Measurements from ENCODE around the gene ROPN1B. TPM values are rescaled to one million over a fixed set of nuclear protein-coding genes. Genes with fewer than 3 reads are reported as not detected.
A peak's percentile ranks its signal among the peaks of the same experiment; 100 is the strongest.
"Not testable (repeated sequence)": the region's sequence is repeated elsewhere in the genome, so short reads cannot be mapped to it uniquely, and the experiment has no call there.

The ROPN1B gene
- total RNA-seq, 1 donor from 2014 or later, result not detected

DNA sequence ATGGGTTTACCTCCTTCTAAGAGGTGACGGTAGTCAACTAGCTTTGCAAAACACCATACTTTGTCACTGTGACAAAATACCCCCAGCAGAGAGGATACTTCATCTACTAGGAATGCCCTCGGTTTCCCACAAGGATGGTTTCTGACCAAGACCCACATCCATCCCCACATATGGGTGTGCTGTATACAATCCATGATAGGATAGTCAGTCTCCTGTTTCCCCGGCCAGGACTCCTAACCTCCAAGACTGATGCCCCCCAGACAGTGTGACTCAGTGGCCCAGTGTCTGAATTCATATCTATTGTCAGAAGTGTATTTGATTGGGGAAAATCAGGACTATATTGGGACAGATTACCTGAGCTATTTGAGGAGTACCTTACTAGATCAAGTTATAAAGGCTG lies 17.8 kb upstream of the ROPN1B start:
- H3K36me3 Mint-ChIP-seq (ENCODE audit: unreplicated experiment); DNase-seq (ENCODE audit: extremely low spot score, unreplicated experiment); H3K27ac Mint-ChIP-seq (ENCODE audit: unreplicated experiment); H3K9me3 Mint-ChIP-seq (ENCODE audit: unreplicated experiment); H3K4me1 Mint-ChIP-seq (ENCODE audit: unreplicated experiment); H3K4me3 Mint-ChIP-seq (ENCODE audit: unreplicated experiment): not testable (repeated sequence)
- H3K27me3 Mint-ChIP-seq (ENCODE audit: unreplicated experiment), result peaks cover 49% of the 10 kb centered on the region

DNA sequence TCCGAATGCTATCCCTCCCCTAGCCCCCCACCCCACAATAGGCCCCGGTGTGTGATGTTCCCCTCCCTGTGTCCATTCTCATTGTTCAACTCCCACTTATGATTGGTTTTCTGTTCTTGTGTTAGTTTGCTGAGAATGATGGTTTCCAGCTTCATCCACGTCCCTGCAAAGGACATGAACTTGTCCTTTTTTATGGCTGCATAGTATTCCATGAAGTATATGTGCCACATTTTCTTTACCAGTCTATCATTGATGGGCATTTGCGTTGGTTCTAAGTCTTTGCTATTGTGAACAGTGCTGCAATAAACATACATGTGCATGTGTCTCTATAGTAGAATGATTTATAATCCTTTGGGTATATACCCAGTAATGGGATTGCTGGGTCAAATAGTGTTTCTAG lies 12.0 kb upstream of the ROPN1B start:
- not testable (repeated sequence) for H3K9me3 Mint-ChIP-seq (ENCODE audit: unreplicated experiment); DNase-seq (ENCODE audit: extremely low spot score, unreplicated experiment); H3K4me3 Mint-ChIP-seq (ENCODE audit: unreplicated experiment); H3K4me1 Mint-ChIP-seq (ENCODE audit: unreplicated experiment); H3K36me3 Mint-ChIP-seq (ENCODE audit: unreplicated experiment); H3K27ac Mint-ChIP-seq (ENCODE audit: unreplicated experiment)
- H3K27me3 Mint-ChIP-seq (ENCODE audit: unreplicated experiment), result peaks cover 34% of the 10 kb centered on the region

DNA sequence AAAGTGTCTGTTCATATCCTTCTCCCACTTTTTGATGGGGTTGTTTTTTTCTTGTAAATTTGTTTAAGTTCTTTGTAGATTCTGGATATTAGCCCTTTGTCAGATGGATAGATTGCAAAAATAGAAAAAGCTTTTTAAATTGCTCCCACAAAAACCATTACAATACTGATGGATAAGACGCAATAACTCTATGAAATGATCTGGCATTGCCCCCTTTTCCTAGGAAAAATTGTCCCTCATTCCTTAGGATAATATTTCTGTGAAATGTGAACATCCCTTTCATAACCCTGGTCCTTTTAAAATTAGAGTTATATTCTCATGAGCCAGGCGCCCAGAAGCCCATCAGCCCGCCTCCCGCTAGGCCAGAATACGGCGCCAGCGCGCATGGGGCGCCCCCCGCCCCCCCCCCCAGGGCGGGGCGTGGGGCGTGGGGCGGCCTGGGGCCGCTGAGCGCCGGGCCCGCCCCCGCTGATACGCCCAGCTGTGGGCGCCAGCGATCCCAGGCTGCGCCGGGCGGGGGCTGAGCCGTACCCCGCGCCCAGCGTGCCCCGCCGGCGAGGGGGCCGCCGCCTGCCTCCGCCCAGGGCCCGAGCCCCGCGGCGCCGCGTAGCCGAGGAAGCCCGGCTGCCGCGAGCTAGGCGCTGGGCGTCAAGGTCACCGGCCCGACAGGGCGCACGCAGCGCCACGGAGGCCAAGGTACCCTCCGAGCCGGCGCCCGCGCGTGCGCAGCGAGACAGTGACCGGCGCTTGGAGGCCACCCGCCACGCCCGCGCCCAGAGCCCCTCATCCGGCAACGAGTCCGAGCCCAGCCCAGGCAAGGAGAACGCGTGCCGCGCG lies 11.1 kb upstream of the ROPN1B start:
- no peak for DNase-seq (ENCODE audit: extremely low spot score, unreplicated experiment)
- Mint-ChIP-seq H3K9me3 (ENCODE audit: unreplicated experiment) (no peaks in the 10 kb centered on the region), H3K4me1 (ENCODE audit: unreplicated experiment) (no peaks in the 10 kb centered on the region), H3K4me3 (ENCODE audit: unreplicated experiment) (no peak overlapping the region), H3K27me3 (ENCODE audit: unreplicated experiment) (peaks cover 29% of the 10 kb centered on the region), H3K27ac (ENCODE audit: unreplicated experiment) (no peak overlapping the region), H3K36me3 (ENCODE audit: unreplicated experiment) (no peaks in the 10 kb centered on the region)
- no peak for TF ChIP-seq CTCF (IDR thresholded peaks at IDR 0.05)

DNA sequence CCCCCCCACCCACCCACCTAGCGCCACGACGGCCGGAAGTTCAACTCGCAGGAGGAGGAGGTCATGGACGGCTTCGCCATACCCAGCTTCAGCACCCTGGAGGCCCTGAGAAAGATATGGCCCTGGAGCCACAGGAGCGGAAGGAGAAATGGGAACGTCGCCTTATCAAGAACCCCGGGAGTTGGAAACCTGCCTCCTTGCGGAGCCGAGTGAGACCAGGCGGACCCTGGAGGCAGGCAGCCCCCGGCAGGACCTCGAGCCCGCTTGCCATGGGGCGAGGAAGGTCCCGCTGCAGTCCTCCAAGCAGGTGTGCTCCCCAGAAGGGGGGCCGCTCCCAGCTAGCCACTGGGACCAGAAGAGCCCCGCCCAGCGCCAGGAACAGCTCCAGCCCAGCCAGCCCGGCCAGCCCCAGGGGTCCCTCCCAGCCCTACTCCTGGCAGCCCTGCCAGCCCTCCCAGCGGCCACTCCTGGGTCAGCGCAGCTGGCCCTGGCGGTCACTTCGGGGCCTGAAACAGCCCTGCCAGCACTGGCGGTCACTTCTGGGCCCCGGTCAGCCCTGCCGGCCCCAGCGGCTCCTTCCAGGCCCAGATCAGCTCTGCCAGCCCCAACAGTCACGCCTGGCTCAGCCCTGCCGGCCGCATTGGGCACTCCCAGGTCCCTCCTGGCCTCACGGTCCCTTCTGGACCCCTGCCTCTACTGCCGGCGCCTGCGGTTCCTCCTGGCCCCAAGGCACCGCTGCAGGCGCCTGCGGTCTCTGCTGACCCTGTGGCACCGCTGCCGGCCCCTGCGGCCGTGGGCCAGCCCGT lies 10.3 kb upstream of the ROPN1B start:
- Mint-ChIP-seq H3K9me3 (ENCODE audit: unreplicated experiment) (no peaks in the 10 kb centered on the region), H3K27ac (ENCODE audit: unreplicated experiment) (no peak overlapping the region), H3K4me1 (ENCODE audit: unreplicated experiment) (no peaks in the 10 kb centered on the region), H3K4me3 (ENCODE audit: unreplicated experiment) (no peak overlapping the region), H3K27me3 (ENCODE audit: unreplicated experiment) (peaks cover 27% of the 10 kb centered on the region), H3K36me3 (ENCODE audit: unreplicated experiment) (no peaks in the 10 kb centered on the region)
- TF ChIP-seq CTCF (IDR thresholded peaks at IDR 0.05), result no peak
- DNase-seq (ENCODE audit: extremely low spot score, unreplicated experiment), result peak; percentile 82

DNA sequence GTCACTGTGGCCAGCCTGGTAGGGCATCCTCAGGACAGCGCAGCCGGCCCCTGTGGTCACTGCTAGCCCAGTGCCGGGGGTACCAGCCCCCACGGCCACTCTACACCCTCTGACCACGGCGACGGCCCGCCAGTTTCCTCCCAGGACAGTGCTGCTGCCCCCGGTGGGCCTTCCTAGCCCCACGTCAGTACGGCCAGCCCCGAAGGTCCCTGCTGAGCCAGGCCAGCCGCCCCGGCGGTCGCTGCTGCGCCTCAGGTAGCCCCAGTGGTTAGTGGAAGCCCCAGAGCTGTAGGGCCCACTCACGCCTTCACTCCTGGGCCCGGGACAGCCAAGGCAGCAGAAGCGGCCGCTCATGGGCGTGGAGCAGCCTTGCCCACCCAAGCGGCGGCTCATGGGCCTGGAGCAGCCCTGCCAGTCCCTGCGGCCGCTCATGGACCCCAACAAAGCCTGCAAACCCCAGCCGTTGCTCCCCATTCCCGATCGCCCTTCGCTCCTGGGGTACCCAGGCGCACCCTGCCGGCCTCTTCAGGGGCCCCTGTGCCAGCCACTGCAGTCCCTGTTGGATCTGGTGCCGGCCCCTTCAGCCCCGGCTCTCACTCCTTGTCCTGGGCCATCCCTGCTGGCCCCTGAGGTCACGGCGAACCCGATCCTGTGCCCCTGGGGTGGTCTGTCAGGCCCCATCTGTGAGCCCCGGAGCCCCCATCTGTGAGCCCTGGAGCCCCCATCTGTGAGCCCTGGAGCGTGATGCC lies 9.5 kb upstream of the ROPN1B start:
- Mint-ChIP-seq H3K9me3 (ENCODE audit: unreplicated experiment) (no peaks in the 10 kb centered on the region), H3K27me3 (ENCODE audit: unreplicated experiment) (peaks cover 22% of the 10 kb centered on the region), H3K36me3 (ENCODE audit: unreplicated experiment) (no peaks in the 10 kb centered on the region), H3K4me3 (ENCODE audit: unreplicated experiment) (no peak overlapping the region), H3K4me1 (ENCODE audit: unreplicated experiment) (no peaks in the 10 kb centered on the region), H3K27ac (ENCODE audit: unreplicated experiment) (no peak overlapping the region)
- no peak for TF ChIP-seq CTCF (IDR thresholded peaks at IDR 0.05)
- DNase-seq (ENCODE audit: extremely low spot score, unreplicated experiment), result peak; percentile 85
